Hepatocyte (in vitro differentiated cells): ENCODE results near the gene PTRHD1. TPM values are rescaled to one million over a fixed set of nuclear protein-coding genes. Genes with fewer than 3 reads are reported as not detected.
"Not testable (repeated sequence)": the region's sequence is repeated elsewhere in the genome, so short reads cannot be mapped to it uniquely, and the experiment has no call there.

Experiments
- DNase-seq: peaks from one replicate; pipeline ENCODE4 v3.0.0-alpha.2; 2016; ENCODE audit warnings: low spot score
- H2AFZ ChIP-seq: fragments of 200-600 bp; sonication (generic); 2 replicates; pipeline ENCODE4 v1.6.0; 2016; ENCODE audit warnings: antibody characterized with exemption, mild to moderate bottlenecking
- H3K27ac ChIP-seq: fragments of 200-600 bp; sonication (generic); 2 replicates; pipeline ENCODE4 v1.5.1; 2016; ENCODE audit warnings: mild to moderate bottlenecking
- H3K27me3 ChIP-seq: fragments of 200-600 bp; sonication (generic); 2 replicates; pipeline ENCODE4 v1.6.1; 2016
- H3K36me3 ChIP-seq: fragments of 200-600 bp; sonication (generic); replicated peaks from 2 replicates; pipeline ENCODE4 v1.5.1; 2016; ENCODE audit warnings: low read depth; ENCODE audit not compliant: insufficient read depth
- H3K4me1 ChIP-seq: fragments of 200-600 bp; sonication (generic); 2 replicates; pipeline ENCODE4 v1.5.1; 2016; ENCODE audit warnings: mild to moderate bottlenecking, moderate library complexity; ENCODE audit not compliant: insufficient read depth
- H3K4me2 ChIP-seq: fragments of 200-600 bp; sonication (generic); 2 replicates; pipeline ENCODE4 v1.6.0; 2016
- H3K4me3 ChIP-seq: fragments of 200-600 bp; sonication (generic); 2 replicates; pipeline ENCODE4 v1.5.1; 2016; ENCODE audit warnings: mild to moderate bottlenecking
- H3K79me2 ChIP-seq: fragments of 200-600 bp; sonication (generic); 2 replicates; pipeline ENCODE4 v1.6.0; 2017; ENCODE audit warnings: mild to moderate bottlenecking
- H3K9me2 ChIP-seq: fragments of 200-600 bp; sonication (generic); replicated peaks from 2 replicates; pipeline ENCODE4 v1.6.0; 2017; ENCODE audit warnings: mild to moderate bottlenecking; ENCODE audit not compliant: insufficient read depth
- H3K9me3 ChIP-seq: fragments of 200-600 bp; sonication (generic); 2 replicates; pipeline ENCODE4 v1.5.1; 2016; ENCODE audit warnings: low read depth, mild to moderate bottlenecking
- H4K20me1 ChIP-seq: fragments of 200-600 bp; sonication (generic); 2 replicates; pipeline ENCODE4 v1.6.0; 2016; ENCODE audit warnings: mild to moderate bottlenecking; ENCODE audit not compliant: insufficient read depth, poor library complexity, severe bottlenecking
- CTCF ChIP-seq: fragments of 200-600 bp; sonication (generic); IDR thresholded peaks from 2 replicates; pipeline ENCODE4 v1.5.1; 2016; ENCODE audit warnings: antibody characterized with exemption, mild to moderate bottlenecking; ENCODE audit not compliant: poor library complexity
- EZH2 ChIP-seq: fragments of 200-600 bp; sonication (generic); IDR thresholded peaks from 2 replicates; pipeline ENCODE4 v1.6.1; 2016; ENCODE audit warnings: antibody characterized with exemption, mild to moderate bottlenecking, borderline replicate concordance
- EZH2phosphoT487 ChIP-seq: fragments of 200-600 bp; sonication (generic); IDR thresholded peaks from one replicate; pipeline ENCODE4 v1.6.1; 2018; ENCODE audit warnings: antibody characterized with exemption, mild to moderate bottlenecking, low read depth, moderate library complexity; ENCODE audit not compliant: unreplicated experiment, severe bottlenecking
- WGBS: methylation state at CpG from one replicate; pipeline ENCODE4 v1.1.6; 2016; ENCODE audit warnings: low lambda C conversion rate; ENCODE audit errors: missing lambda C conversion rate; 5-methylcytosine and 5-hydroxymethylcytosine counted together
- polyA plus RNA-seq: library from polyadenylated mRNA; unstranded; fragments of >200 nt; fragmentation: Nextera tagmentation; extraction: Ambion mirVana; gene quantifications from 2 replicates; pipeline ENCODE4 v1.2.1, GENCODE V29; 2016
- total RNA-seq: library from RNA; depleted of rRNA; stranded (reverse); fragments of >200 nt; gene quantifications from 2 replicates; pipeline ENCODE4 v1.2.3, GENCODE V29; 2014

Gene PTRHD1
- total and polyA plus RNA-seq, 2 experiments from 2014 or later: 47.8 to 61.1 TPM

- H3K27ac ChIP-seq: no peak overlapping the region
- no peak overlapping the region for H3K4me3 ChIP-seq
- 99% methylated on average over 5 of the region's 5 CpGs for WGBS
- no peak for DNase-seq
- H3K9me2 ChIP-seq: no peaks in the 10 kb centered on the region
- no peak overlapping the region for H3K4me2 ChIP-seq
- H3K36me3 ChIP-seq: no peaks in the 10 kb centered on the region
- H3K27me3 ChIP-seq: no peaks in the 10 kb centered on the region
- H3K4me1 ChIP-seq: no peaks in the 10 kb centered on the region
- no peak for TF ChIP-seq EZH2
- TF ChIP-seq EZH2phosphoT487: no peak
- no peak for TF ChIP-seq CTCF
- H2AFZ ChIP-seq: no peak overlapping the region
- H3K9me3 ChIP-seq: no peaks in the 10 kb centered on the region
- H3K79me2 ChIP-seq: no peaks in the 10 kb centered on the region
- no peaks in the 10 kb centered on the region for H4K20me1 ChIP-seq
These were observed 44.9 kb upstream of the PTRHD1 start for GRCh38 chr2:24837996-24838513.

- Histone ChIP-seq H2AFZ (no peak overlapping the region), H3K36me3 (no peaks in the 10 kb centered on the region), H3K79me2 (no peaks in the 10 kb centered on the region), H3K27me3 (no peaks in the 10 kb centered on the region), H3K4me3 (no peak overlapping the region), H4K20me1 (no peaks in the 10 kb centered on the region), H3K9me2 (no peaks in the 10 kb centered on the region), H3K9me3 (no peaks in the 10 kb centered on the region), H3K4me1 (no peaks in the 10 kb centered on the region), H3K4me2 (no peak overlapping the region), H3K27ac (no peak overlapping the region)
- DNase-seq: no peak
- 96% methylated on average over 9 of the region's 9 CpGs for WGBS
- TF ChIP-seq EZH2phosphoT487 (no peak), CTCF (no peak), EZH2 (no peak)
These were observed 43.5 kb upstream of the PTRHD1 start for GRCh38 chr2:24836706-24837105.

DNA sequence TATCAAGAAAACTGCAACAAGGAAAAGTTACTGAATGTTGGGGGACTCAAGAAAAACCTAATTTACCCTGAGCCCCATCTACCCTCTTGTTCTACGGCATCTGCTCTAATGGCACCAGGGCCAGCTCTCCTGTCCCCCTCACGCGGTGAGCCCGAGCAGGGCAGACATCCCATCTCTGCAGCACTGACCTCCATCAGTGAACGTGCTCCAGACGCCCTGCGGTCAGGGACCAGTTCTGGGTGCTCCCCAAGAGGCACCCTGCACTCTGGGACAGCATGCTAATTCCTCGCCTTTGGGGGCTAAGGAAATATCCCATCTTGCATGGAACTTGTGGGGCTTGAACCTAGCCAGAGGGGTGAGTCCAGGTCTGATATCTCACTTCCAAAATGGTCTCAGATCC, 43.0 kb upstream of the PTRHD1 start:
- no peaks in the 10 kb centered on the region for H3K9me2 ChIP-seq
- TF ChIP-seq CTCF (no peak), EZH2 (no peak)
- no peaks in the 10 kb centered on the region for H3K36me3 ChIP-seq
- H3K4me2 ChIP-seq: no peak overlapping the region
- 93% methylated on average over 8 of the region's 8 CpGs for WGBS
- no peaks in the 10 kb centered on the region for H3K4me1 ChIP-seq
- no peaks in the 10 kb centered on the region for H3K79me2 ChIP-seq
- DNase-seq: no peak
- no peaks in the 10 kb centered on the region for H3K27me3 ChIP-seq
- H2AFZ ChIP-seq: no peak overlapping the region
- no peak overlapping the region for H3K4me3 ChIP-seq
- H4K20me1 ChIP-seq: no peaks in the 10 kb centered on the region
- no peaks in the 10 kb centered on the region for H3K9me3 ChIP-seq
- no peak overlapping the region for H3K27ac ChIP-seq

- not testable (repeated sequence) for H3K27ac ChIP-seq, DNase-seq, H3K4me1 ChIP-seq, H3K9me3 ChIP-seq, H3K79me2 ChIP-seq, H3K9me2 ChIP-seq, H3K4me3 ChIP-seq, H2AFZ ChIP-seq, H3K4me2 ChIP-seq, H4K20me1 ChIP-seq, H3K27me3 ChIP-seq, H3K36me3 ChIP-seq
- 90% methylated on average over 8 of the region's 8 CpGs for WGBS
These were observed 42.2 kb upstream of the PTRHD1 start for GRCh38 chr2:24835411-24835810.
